HG03342 (cell line): ENCODE data around the gene ANKMY1.
"Not testable (repeated sequence)": the region's sequence is repeated elsewhere in the genome, so short reads cannot be mapped to it uniquely, and the experiment has no call there.

ENCODE experiments used
- ATAC-seq: cut with Tn5 transposase; IDR thresholded peaks from one replicate; pipeline ENCODE4 v1.9.1; 2021; ENCODE audit warnings: mild to moderate bottlenecking, moderate library complexity; ENCODE audit not compliant: unreplicated experiment

Gene ANKMY1

DNA sequence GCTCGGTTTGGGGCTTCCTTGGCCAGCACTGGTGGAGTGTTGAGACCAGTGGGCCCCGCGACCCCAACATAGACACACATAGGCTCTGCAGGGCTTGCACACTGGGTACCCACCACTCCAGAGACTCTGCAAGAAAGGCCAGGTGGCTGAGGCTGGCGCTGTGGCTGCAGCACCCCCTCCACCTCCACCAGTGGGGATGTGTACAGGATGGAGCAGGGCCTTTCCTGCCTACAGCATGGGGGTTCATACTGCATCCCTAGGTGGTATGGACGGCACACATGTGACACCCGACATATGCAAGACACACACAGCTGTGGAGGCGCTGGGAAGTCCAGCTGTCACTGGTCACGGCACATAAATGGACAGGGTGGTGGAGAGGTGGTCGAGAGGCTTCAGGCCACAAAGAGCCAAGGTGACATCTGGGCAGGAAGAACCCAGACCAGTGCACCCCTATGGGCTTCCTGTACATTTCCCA is 11.8 kb upstream of the ANKMY1 start:
- no peak for ATAC-seq

DNA sequence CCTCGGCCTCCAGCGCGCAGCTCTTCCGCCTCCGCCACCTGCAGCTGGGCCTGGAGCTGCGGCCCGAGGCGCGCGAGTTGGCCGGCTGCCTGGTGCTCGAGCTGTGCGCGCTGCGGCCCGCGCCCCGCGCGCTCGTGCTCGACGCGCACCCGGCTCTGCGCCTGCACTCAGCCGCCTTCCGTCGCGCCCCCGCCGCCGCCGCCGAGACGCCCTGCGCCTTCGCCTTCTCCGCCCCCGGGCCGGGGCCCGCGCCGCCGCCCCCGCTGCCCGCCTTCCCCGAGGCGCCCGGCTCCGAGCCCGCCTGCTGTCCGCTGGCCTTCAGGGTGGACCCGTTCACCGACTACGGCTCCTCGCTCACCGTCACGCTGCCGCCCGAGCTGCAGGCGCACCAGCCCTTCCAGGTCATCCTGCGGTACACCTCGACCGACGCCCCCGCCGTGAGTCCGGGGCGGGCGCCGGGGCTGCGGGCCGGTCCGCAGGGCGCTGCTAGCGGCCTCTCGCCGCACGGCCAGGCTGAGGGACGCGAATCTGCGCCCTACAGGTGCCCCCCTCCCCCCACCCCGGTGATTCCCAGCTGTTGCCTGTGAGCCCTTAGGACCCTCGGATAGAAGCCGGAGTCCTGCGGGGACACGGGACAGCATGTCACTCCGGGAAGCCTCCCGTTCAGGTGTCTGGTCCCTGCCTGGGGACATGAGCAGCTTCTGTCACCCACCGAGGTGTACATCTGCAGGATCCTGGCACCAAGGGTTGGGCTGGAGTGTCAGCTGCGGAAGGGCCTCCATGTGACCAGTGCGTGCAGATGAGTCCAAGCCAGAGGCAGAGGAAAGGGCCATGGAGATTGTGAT is 11.1 kb upstream of the ANKMY1 start:
- ATAC-seq = peak; percentile 25

DNA sequence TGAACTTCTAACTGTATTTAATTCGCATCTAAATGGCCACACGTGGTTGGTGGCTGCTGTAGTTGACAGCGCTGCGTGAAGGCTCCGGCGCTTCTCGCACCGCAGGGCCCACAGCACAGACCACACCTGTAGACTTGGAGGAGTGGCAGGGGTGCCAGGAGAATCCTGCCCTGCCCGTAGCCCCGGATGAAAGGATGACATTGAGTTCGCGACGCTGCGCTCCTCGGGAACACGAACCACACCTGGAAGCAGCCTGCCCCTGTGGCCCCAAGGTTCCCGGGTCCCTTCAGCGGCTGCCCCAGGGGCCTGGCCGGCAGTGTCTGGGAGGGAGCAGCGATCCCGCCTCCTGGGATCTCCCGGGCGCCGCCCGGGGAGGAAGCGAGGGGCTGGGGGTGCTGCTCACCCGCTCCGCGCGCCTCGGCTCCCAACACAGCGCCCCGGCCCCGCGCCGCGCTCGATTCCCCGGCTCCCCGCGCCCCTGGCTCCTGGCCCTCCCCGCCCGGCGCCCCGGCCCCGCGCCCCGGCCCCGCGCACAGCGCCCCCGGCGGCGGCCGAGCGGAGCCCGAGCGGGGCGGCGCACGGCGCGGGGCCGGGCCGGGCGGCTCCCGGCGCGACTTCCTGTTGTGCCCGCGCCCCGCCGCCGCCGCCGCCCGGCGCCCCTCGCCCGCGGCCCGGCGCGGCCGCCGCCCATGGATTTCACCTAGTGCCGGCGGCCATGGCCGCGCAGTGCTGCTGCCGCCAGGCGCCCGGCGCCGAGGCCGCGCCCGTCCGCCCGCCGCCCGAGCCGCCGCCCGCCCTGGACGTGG is 10.3 kb upstream of the ANKMY1 start, which contains the start of gene RNPEPL1:
TSS of gene RNPEPL1 (plus strand) at position 613 of the 806 bp plus-strand sequence. CDS start at position 716, 103 bp downstream.
- peak; percentile 31 for ATAC-seq

DNA sequence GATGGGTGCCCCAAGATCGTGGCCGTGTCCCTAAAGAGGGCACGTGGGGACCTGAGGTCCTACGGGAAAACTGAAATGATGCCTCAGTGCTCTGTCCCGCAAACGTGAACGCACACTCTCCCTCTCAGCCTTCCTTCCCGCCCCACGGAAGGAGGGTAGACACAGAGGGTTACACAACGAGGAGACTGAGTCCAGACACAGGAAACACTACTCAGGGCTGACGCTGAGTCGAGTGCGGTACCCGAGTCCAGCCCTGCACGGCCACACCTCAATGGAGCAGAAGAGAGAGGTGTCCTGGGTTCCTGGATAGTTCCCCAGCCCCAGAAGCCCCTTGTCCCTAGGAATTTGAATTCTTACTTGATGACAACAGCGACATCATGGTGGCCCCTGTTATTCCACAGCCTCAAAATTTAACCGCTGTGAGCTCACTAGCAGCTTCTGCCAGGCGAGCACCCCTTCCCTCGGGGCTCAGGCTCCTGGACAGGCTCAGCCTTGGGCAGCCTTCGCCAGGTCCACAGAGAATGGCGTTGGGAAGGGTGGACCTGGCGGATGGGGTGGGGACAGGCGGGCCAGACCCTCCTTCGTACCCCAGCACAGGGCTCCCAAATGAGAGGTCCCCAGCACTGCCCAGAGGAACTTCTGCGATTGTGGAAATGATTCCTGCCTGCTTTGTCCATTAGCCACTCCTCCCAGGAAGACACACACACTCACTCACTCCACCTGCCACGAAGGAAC is 9.5 kb upstream of the ANKMY1 start:
- no peak for ATAC-seq

DNA sequence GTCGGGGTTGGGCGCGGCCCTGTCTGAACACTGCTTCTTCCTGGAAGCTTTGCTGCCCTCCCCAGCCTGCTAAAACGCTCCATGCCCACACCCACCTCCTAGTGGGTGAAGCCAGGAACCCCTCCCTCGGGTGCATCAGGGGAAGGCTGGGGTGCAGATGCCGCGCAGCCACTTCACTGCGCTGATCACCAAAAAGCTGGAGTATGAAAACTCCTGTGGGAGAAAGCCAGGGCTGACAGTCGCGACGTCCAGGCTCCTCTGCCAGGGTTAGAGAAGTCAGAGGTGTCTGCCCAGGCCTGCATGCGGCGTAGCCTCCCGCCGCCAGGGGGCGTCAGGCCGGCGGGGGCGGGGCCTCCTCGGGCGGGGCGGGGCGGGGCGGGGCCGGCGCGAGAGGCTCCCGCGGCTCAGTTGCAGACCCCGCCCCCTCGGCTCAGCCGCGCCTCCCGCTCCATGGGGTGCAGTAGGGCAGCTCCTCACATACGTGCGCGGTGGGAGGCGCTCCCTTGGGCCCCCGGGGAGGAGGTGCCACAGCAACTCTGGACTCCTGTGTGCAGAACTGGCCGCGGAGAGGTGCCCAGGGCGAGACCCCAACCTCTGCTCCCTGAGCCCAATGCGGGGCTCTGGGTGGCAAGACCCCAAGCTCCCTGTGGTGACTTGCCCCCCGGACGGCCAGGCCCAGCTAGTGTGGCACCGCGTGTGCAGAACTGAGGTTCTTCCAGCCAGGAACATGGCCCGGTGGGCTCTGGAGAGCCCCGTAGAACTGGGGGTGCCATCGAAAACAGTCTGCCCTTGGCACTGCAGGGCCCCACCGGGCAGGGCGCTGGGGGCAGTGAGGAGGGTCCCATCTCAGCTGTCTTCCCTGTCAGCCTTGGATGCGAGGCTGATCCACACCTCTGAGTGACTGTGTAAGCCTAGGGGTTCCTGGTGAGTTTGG is 8.7 kb upstream of the ANKMY1 start:
- ATAC-seq = peak; percentile 40

DNA sequence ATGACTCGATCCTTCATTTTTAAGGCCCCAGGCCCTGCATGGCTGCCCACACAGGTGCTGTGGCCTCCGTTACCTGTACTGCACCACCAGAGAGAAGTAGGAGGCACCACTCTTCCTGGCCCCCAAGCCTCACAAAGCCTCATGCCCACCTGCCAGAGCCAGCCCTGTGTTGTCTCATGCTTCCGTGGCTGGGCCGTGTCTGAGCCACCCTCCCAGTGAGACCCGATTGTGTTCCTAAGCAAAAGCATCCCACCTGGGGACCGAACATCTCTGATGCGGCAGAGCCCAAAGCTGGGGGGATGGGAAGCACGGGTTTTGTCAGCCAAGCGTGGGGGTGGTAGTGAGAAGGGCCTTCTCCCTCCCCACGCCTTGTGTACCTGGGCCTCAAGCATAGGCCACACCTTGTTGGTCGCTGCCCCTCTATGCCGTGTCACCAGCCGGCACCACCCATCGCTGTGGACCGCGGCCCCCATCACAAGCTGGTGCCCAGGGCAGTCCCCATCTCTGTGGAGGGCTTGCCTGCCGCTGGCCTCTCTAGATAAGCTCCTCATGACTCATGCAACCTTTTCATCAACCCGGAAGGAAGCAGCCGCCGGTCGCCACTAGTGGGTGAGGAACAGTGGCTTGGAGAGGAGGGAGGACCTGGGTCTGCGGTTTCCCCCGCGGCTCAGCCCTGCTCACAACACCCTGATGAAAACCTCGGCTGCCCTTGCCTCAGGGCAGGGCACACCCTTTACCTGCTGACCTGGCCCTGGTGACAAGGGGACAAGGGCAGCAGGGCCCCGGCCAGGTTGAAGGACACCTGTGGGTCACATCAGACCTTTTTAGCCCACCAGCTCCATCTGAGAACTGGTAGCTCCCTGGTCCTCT is 7.8 kb upstream of the ANKMY1 start:
- ATAC-seq = peak; percentile 19

DNA sequence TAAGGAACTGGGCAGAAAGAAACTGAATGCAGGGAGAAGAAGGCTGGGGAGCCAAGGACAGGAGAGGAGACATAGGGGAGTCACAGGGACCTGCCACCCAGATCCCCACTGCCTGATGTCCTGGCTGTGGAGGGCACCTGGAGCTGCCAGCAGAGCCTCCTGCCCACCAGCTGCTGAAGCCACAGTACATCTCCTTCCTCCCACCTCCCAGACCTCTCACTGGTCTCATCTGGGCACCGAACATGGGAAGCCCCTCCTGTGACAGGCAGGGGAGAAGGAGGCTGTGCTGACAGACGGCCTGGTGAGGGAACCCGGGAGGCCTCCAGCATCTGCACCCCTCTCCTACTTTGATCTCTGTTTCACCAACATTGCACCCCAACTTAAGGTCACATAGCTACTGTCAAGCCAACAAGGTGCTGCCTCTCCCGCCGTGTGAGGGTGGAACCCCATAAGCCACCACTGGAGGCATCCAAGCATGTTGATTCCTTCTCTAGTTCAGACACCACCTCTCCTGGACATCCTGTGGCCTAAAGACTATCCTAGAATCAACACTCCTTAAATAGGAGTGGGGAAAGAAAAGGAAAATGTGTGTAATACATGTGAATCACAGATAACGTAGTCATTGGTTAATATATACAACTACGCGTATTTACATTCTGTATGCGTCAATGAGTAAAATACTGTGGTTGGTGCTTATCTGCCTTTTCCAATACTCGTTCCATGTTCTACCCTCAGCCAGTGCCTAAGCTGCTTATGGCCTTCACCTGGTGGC is 7.0 kb upstream of the ANKMY1 start:
- no peak for ATAC-seq

DNA sequence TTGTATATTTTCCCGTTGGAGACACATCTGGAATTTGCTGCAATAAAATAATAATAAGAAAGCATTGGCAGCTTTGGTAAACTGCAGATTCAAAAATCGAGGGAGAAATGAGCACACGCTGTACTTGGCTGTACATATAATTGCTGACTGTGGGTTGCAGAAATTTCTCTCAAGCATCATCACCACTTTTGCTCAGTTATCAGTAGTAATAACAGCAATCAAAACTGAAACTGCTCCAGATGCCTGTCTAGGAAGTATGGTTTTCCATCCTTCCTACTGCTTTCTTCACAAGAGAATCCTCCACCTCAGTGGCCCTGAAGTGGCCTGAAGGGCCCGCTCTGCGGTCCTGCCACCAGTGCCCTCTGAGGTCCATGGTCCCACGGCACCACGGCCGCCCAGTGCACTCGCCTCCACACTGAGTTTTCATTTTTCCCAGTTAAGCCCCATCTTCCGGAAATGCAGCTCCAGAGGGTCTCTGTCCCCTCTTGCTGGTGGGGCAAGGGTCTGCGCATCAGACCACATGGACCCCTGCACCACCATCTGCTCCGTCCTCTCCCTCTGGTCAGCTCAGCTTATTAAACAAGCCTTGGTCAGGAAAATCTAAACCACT is 6.3 kb upstream of the ANKMY1 start:
- no peak for ATAC-seq

DNA sequence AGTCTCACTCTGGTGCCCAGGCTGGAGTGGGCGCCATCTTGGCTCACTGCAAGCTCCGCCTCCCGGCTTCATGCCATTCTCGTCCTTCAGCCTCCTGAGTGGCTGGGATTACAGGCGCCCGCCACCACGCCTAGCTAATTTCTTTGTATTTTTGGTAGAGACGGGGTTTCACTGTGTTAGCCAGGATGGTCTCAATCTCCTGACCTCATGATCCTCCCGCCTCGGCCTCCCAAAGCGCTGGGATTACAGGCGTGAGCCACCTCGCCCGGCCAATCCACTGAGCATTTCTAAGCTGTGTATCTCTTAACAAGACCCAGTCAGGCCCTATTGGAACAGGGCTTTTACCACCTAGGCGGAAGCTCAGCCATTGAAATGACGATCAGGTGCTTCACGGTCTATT is 5.4 kb upstream of the ANKMY1 start:
- ATAC-seq = not testable (repeated sequence)

DNA sequence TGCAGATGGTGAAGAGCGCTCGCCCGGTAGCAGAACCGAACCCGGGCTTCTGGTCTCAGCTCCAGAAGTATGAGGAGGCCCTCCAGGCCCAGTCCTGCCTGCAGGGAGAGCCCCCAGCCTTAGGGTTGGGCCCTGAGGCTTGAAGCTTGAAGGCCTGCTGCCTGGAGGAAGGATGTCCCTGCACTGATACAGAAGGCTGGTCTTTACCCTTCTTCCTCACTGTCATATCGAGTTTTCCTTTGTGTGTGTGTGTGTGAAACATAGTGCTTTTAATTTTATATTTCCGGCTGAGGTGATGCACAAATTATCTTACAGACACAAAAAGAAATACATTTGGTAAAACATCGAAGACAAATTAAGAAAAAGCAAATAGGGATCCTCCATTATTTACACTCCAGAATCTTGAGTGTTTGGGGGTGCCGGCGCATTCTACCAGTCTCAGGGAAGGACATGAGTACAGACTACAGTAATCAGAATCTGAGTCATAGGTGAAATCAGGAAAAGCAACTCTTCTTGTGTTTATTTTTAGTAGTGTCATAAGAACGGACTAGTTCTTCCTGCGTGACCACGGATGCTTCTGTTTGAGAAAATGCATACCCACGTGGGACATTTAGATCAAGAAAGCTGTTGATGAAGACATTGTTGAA is 3.7 kb upstream of the ANKMY1 start:
- no peak for ATAC-seq

DNA sequence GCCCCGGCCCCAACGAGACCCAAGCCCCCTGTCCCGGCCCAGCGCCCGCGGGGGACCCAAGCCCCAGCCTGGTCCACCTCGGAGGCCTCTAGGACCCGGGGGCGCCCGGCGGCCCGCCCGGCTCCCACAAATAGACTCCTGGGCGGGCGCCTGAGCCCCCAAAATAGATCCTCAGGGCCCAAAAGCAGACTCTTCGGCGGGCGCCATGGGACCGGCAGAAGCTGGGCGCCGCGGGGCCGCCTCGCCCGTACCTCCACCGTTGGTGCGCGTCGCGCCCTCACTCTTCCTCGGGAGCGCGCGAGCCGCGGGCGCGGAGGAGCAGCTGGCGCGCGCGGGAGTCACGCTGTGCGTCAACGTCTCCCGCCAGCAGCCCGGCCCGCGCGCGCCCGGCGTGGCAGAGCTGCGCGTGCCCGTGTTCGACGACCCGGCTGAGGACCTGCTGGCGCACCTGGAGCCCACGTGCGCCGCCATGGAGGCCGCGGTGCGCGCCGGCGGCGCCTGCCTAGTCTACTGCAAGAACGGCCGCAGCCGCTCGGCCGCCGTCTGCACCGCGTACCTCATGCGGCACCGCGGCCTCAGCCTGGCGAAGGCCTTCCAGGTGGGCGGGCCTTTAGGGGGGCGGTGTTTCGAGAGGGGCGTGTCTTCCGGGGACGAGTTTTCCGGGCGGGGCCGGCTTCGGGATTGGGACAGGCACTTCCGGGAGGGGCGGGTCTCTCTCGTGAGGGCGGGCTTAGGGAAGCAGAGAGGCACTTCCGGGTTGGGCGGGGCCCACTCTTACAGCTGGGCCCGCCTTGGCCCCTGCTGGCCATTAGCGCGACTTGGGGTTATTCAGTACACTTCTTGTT is 2.9 kb upstream of the ANKMY1 start:
- ATAC-seq = peak; percentile 60

DNA sequence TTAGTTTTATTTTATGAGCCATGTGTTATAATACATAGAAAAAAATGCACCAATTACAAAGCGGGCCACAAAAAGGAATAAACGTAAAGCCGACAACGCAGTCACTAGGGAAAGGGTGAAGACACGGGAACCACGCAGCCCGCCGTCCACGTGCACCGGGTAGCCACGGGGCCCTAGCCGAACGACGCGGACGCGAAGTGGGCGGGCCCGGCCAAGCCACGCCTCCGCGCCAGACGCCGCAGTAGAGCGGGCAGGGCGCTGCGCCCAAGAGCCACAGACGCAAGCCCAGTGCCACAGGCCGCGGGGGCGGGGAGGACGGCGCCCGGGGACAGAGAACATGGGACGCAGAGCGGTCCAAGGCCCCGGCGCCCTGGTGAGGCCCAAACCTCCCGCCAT is 2.3 kb upstream of the ANKMY1 start, which contains the start of gene DUSP28:
TSS of gene DUSP28 (plus strand) at position 274 of the 396 bp plus-strand sequence. CDS start 328 bp downstream, outside the sequence.
- ATAC-seq = peak; percentile 51

DNA sequence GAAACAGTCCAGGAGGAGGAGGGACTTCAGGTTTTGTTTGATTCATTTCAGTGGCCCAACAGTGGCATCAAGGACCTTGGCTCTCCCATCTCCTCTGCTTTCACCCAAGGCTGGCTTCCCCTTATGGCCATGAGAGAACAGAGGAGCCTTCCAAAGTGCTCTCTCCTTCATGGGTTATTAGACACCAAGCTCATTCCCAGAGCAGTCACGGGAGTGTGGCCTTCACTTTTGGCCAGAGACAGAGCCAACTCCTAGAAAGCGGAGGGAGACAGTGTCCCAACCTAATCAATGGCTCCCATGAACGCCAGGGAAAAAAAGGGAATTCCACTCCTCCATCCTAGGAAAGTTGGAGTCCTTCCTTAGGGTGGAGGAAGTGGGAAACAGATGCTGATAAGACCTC is 1.5 kb upstream of the ANKMY1 start:
- ATAC-seq = no peak

DNA sequence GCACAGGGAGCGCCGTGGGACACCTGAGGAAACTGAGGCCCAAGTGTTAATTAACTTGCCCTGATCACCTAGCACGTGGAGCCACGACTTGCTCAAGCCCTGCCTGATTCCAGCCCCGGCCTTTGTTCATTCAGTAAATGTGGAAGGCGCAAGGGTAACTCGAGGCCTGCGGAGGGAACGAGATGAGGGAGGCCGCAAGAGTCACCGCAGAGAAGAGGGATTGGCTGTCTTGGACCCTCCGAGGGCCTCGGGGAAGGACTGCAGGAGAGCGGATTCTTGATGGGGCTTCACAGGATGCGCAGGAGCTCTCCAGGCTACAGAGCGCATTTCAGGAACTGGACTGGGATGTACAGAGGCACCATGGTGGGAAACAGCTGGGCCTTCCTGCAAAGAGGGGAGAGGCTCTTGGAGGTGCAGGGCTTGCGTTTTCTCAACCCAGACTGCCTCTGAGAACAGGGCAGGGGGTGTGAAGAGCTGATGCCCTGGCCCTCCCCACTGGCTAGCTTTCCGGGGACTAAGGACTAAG is 511 bp upstream of the ANKMY1 start:
- no peak for ATAC-seq

DNA sequence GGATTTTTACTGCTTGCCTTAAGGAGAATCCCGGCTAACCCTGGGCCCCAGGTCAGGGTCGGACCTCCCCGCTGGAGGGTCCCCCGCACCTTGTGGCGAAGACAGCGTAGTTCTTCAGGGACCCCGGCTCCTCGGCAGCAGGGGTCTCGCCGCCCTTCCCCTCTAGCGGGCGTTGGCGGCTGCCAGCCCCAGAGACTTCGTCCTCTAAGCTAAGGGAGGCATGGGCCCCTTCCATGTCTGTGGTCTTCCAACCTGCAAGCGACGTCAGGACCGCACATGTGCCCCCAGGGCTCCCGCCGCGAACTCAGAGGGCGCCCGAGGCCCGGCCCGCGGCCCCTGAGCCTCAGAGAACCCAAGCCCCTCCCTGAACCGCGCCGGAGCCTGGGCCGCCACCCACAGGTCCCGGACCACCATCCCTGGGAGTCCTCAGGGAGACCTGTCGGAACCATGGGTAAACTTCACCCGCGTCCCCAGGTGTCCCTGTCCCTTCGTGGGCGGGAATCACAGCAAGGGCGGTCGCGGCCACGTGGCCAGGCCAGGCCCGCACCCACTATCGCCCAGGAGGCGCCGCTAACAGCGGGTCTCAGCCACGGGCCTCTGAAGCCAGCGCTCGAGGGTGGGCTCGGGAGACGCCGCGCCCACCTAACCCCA is 562 bp downstream of the ANKMY1 start:
- no peak for ATAC-seq
